Measurements from ENCODE around the gene TAF5L.

DNA sequence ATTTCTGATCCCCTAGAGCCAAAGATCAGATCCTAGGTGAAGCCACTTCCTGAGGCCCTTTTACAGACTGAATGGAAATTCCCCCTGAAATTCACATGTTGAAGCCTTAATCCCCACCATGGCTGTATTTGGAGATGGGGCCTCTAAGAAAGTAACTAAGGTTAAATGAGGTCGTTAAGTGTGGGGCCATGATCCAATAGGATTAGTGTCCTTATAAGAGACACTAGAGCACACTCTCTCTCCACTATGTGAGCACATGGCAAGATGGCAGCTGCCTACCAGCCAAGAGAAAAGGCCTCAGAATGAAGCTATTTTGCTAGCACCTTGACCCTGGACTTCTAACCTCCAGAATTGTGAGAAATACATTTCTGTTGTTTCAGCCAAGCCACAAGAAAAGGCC, 81.3 kb downstream of the TAF5L start:
- TF ChIP-seq EP300 (IDR thresholded peaks at IDR 0.05) (no peak), POLR2AphosphoS5 (IDR thresholded peaks at IDR 0.05) (no peak), POLR2A (IDR thresholded peaks at IDR 0.05) (no peak)
- TF ChIP-seq, protein P1, sequence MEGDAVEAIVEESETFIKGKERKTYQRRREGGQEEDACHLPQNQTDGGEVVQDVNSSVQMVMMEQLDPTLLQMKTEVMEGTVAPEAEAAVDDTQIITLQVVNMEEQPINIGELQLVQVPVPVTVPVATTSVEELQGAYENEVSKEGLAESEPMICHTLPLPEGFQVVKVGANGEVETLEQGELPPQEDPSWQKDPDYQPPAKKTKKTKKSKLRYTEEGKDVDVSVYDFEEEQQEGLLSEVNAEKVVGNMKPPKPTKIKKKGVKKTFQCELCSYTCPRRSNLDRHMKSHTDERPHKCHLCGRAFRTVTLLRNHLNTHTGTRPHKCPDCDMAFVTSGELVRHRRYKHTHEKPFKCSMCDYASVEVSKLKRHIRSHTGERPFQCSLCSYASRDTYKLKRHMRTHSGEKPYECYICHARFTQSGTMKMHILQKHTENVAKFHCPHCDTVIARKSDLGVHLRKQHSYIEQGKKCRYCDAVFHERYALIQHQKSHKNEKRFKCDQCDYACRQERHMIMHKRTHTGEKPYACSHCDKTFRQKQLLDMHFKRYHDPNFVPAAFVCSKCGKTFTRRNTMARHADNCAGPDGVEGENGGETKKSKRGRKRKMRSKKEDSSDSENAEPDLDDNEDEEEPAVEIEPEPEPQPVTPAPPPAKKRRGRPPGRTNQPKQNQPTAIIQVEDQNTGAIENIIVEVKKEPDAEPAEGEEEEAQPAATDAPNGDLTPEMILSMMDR (IDR thresholded peaks at IDR 0.05), result no peak
